NCI-H2107 treated with DMSO at 0.1 percent for 48 hours (cell line): ENCODE results near the gene ERBB4.

Experiments
- DNase-seq: peaks from one replicate; lab custom pipeline; 2025; ENCODE audit not compliant: unreplicated experiment; lab: John Stamatoyannopoulos, UW

The ERBB4 gene

GRCh38 chr2:212538305-212539071 is at the start of gene ERBB4:
TSS of gene ERBB4 (minus strand) at chr2:212538802. CDS start at chr2:212538530, 272 bp downstream.
- peak; percentile 28 for DNase-seq

GRCh38 chr2:212580117-212580516 is 41.5 kb upstream of the ERBB4 start:
- DNase-seq, result no peak

GRCh38 chr2:212556296-212556695 is 17.7 kb upstream of the ERBB4 start:
- no peak for DNase-seq

- no peak for DNase-seq
These were observed 15.6 kb upstream of the ERBB4 start for GRCh38 chr2:212554233-212554632.

- DNase-seq, result no peak
These were observed 11.3 kb upstream of the ERBB4 start for GRCh38 chr2:212549941-212550340.

GRCh38 chr2:212549463-212549862 is 10.9 kb upstream of the ERBB4 start:
- peak; percentile 9 for DNase-seq

GRCh38 chr2:212548455-212548819 is 9.8 kb upstream of the ERBB4 start:
- no peak for DNase-seq

GRCh38 chr2:212547716-212548454 is 9.3 kb upstream of the ERBB4 start:
- DNase-seq, result no peak

GRCh38 chr2:212546669-212547068 is 8.1 kb upstream of the ERBB4 start:
- DNase-seq, result no peak

- no peak for DNase-seq
These were observed 1.7 kb upstream of the ERBB4 start for GRCh38 chr2:212540341-212540740.

GRCh38 chr2:212539072-212539880 is 674 bp upstream of the ERBB4 start:
- DNase-seq, result no peak

- DNase-seq, result no peak
These were observed 787 bp downstream of the ERBB4 start for GRCh38 chr2:212537726-212538304.

GRCh38 chr2:212536817-212537725 is 1.5 kb downstream of the ERBB4 start:
- DNase-seq, result no peak

- peak; percentile 16 for DNase-seq
These were observed 2.4 kb downstream of the ERBB4 start for GRCh38 chr2:212535996-212536816.

GRCh38 chr2:212534336-212534735 is 4.3 kb downstream of the ERBB4 start:
- DNase-seq, result no peak

- no peak for DNase-seq
These were observed 6.0 kb downstream of the ERBB4 start for GRCh38 chr2:212532585-212532984.

- no peak for DNase-seq
These were observed 6.5 kb downstream of the ERBB4 start for GRCh38 chr2:212532087-212532486.

- DNase-seq, result no peak
These were observed 7.1 kb downstream of the ERBB4 start for GRCh38 chr2:212531499-212531898.

GRCh38 chr2:212530991-212531390 is 7.6 kb downstream of the ERBB4 start:
- DNase-seq, result no peak
